IMR-90 (cell line): ENCODE results near the gene PAPSS2. TPM values are rescaled to one million over a fixed set of nuclear protein-coding genes. Genes with fewer than 3 reads are reported as not detected.

Experiments used
- ATAC-seq: fragments of 200-7000 bp; cut with Tn5 transposase; 2 replicates; pipeline ENCODE4 v1.9.1; 2020; ENCODE audit warnings: low read depth, mild to moderate bottlenecking, moderate library complexity
- BruUV-seq: library from RNA; stranded (reverse); fragments of 400-500 nt; replicated peaks from 2 replicates; lab custom pipeline; 2021; lab: Mats Ljungman, UMichigan
- CTCF ChIA-PET: fragments of 300-600 bp; formaldehyde crosslinking; extraction: SDS; loops from one replicate; lab custom pipeline; 2021; ENCODE audit warnings: antibody characterized with exemption; lab: Yijun Ruan, JAX
- POLR2A ChIA-PET: fragments of 300-600 bp; sonication (Branson Sonifier 250); formaldehyde crosslinking; loops from one replicate; lab custom pipeline; 2022; ENCODE audit warnings: antibody characterized with exemption; ENCODE audit not compliant: unreplicated experiment; lab: Charles Lee
- DNase-seq: peaks from one replicate; pipeline ENCODE4 v3.0.0; 2013
- H2AFZ ChIP-seq: replicated peaks from 2 replicates; pipeline ENCODE3; 2013; ENCODE audit warnings: low read length, mild to moderate bottlenecking; ENCODE audit not compliant: poor library complexity
- H2AK5ac ChIP-seq: 2 replicates; pipeline ENCODE4 v1.6.1; 2013; ENCODE audit warnings: low read depth, low read length, inconsistent platforms
- H2AK9ac ChIP-seq: replicated peaks from 2 replicates; pipeline ENCODE3; 2013; ENCODE audit warnings: mild to moderate bottlenecking, low read depth, low read length, moderate library complexity; ENCODE audit not compliant: poor library complexity
- H2BK120ac ChIP-seq: 2 replicates; pipeline ENCODE4 v1.6.1; 2013; ENCODE audit warnings: low read depth, low read length, inconsistent platforms
- H2BK15ac ChIP-seq: 3 replicates; pipeline ENCODE4 v1.6.1; 2013; ENCODE audit warnings: low read depth, low read length, inconsistent platforms
- H2BK20ac ChIP-seq: 2 replicates; pipeline ENCODE4 v1.6.1; 2013; ENCODE audit warnings: low read depth, mild to moderate bottlenecking, inconsistent platforms, low read length, moderate library complexity
- H2BK5ac ChIP-seq: 2 replicates; pipeline ENCODE4 v1.6.1; 2013; ENCODE audit warnings: mild to moderate bottlenecking, low read depth, low read length, inconsistent platforms; ENCODE audit not compliant: poor library complexity, severe bottlenecking
- H3K14ac ChIP-seq: replicated peaks from 2 replicates; pipeline ENCODE4 v1.6.1; 2013; ENCODE audit warnings: low read depth, low read length, inconsistent platforms
- H3K18ac ChIP-seq: 2 replicates; pipeline ENCODE4 v1.6.1; 2013; ENCODE audit warnings: low read depth, low read length, control low read depth
- H3K23ac ChIP-seq: 2 replicates; pipeline ENCODE4 v1.6.1; 2013; ENCODE audit warnings: low read depth, low read length, inconsistent platforms
- H3K27ac ChIP-seq: 2 replicates; pipeline ENCODE4 v1.5.1; 2013; ENCODE audit warnings: mild to moderate bottlenecking, control low read depth, low read length; ENCODE audit not compliant: insufficient read depth
- H3K27me3 ChIP-seq: 2 replicates; pipeline ENCODE4 v1.6.1; 2013; ENCODE audit warnings: low read length; ENCODE audit not compliant: control insufficient read depth, insufficient read depth
- H3K36me3 ChIP-seq: 2 replicates; pipeline ENCODE4 v1.6.1; 2013; ENCODE audit warnings: low read length, mixed read lengths; ENCODE audit not compliant: control insufficient read depth, insufficient read depth
- H3K4ac ChIP-seq: 2 replicates; pipeline ENCODE4 v1.6.1; 2013; ENCODE audit warnings: low read depth, low read length, inconsistent platforms
- H3K4me1 ChIP-seq: 2 replicates; pipeline ENCODE4 v1.6.1; 2013; ENCODE audit warnings: low read length, mixed read lengths; ENCODE audit not compliant: control insufficient read depth, insufficient read depth
- H3K4me2 ChIP-seq: 2 replicates; pipeline ENCODE4 v1.6.1; 2013; ENCODE audit warnings: low read depth, mild to moderate bottlenecking, control low read depth, low read length, moderate library complexity
- H3K4me3 ChIP-seq: 2 replicates; pipeline ENCODE4 v1.5.1; 2013; ENCODE audit warnings: low read depth, mild to moderate bottlenecking, control low read depth, low read length, moderate library complexity; ENCODE audit not compliant: insufficient read depth
- H3K56ac ChIP-seq: 2 replicates; pipeline ENCODE4 v1.6.1; 2013; ENCODE audit warnings: low read length, inconsistent platforms; ENCODE audit not compliant: insufficient read depth; ENCODE audit errors: extremely low read depth
- H3K79me1 ChIP-seq, 2 experiments: 2 replicates each; pipeline ENCODE4 v1.6.1; 2013; ENCODE audit warnings: low read length in 2 of 2, inconsistent platforms in 1 of 2, low read depth in 1 of 2
- H3K9ac ChIP-seq: 2 replicates; pipeline ENCODE4 v1.6.1; 2013; ENCODE audit warnings: low read depth, low read length, control low read depth
- H3K9me1 ChIP-seq: 2 replicates; pipeline ENCODE4 v1.6.1; 2013; ENCODE audit warnings: low read length, inconsistent platforms; ENCODE audit not compliant: insufficient read depth
- H3K9me3 ChIP-seq: 2 replicates; pipeline ENCODE4 v1.6.1; 2013; ENCODE audit warnings: low read length; ENCODE audit not compliant: control insufficient read depth, insufficient read depth
- H4K20me1 ChIP-seq: 2 replicates; pipeline ENCODE4 v1.6.1; 2013; ENCODE audit warnings: low read length, inconsistent platforms; ENCODE audit not compliant: insufficient read depth
- H4K5ac ChIP-seq: 2 replicates; pipeline ENCODE4 v1.6.1; 2013; ENCODE audit warnings: mild to moderate bottlenecking, low read depth, low read length, control low read depth
- H4K8ac ChIP-seq, 2 experiments: 2 replicates each; pipeline ENCODE4 v1.6.1; 2013; ENCODE audit warnings: low read depth in 2 of 2, low read length in 2 of 2, control low read depth in 1 of 2, inconsistent platforms in 1 of 2
- H4K91ac ChIP-seq: 2 replicates; pipeline ENCODE4 v1.6.1; 2013; ENCODE audit warnings: low read depth, low read length, inconsistent platforms; ENCODE audit not compliant: insufficient read depth
- CEBPB ChIP-seq: IDR thresholded peaks from 2 replicates; pipeline ENCODE4 v1.6.1; 2012; ENCODE audit warnings: low read depth, low read length, improper control_type of control experiment
- MAZ ChIP-seq: IDR thresholded peaks from 2 replicates; pipeline ENCODE4 v1.6.1; 2012; ENCODE audit warnings: low read depth, mild to moderate bottlenecking, low read length, improper control_type of control experiment, moderate library complexity, borderline replicate concordance
- WGBS, 2 experiments: methylation state at CpG; one replicate each; pipeline versions ENCODE4 v1.1.5 to v1.1.7; 2013; ENCODE audit warnings: missing lambda C conversion rate in 2 of 2; ENCODE audit not compliant: insufficient read length in 1 of 2; ENCODE audit errors: extremely low coverage in 2 of 2; 5-methylcytosine and 5-hydroxymethylcytosine counted together
- dilution Hi-C: fragments of 300-500 bp; cut with HindIII; formaldehyde crosslinking; loops from one replicate; pipeline ENCODE4 v1.14.3; 2018; ENCODE audit warnings: low sequenced_read_pairs; ENCODE audit not compliant: unreplicated experiment
- in situ Hi-C: fragments of 300-500 bp; cut with MboI; formaldehyde crosslinking; loops from 3 replicates; pipeline ENCODE4 v1.14.3; 2019; ENCODE audit warnings: low sequenced_read_pairs, inconsistent platforms, mixed read lengths
- intact Hi-C: fragments of 100-400 bp; cut with micrococcal nuclease; formaldehyde crosslinking; loops from 2 replicates; pipeline ENCODE4 v1.10.0; 2022
- polyA plus RNA-seq, 3 experiments: library from polyadenylated mRNA; depleted of rRNA; stranded (reverse); fragments of >200 nt; gene quantifications; 2 replicates each; pipeline ENCODE4 v1.2.3, GENCODE V29; 2012; ENCODE audit warnings: low replicate concordance in 1 of 3
- total RNA-seq: library from RNA; depleted of rRNA; stranded (reverse); fragments of >200 nt; gene quantifications from 2 replicates; pipeline ENCODE4 v1.2.3, GENCODE V29; 2012

PAPSS2 gene
- total and polyA plus RNA-seq, 2 of the 4 experiments (the other 2 are of a cell fraction) = 55.0 to 63.3 TPM

DNA sequence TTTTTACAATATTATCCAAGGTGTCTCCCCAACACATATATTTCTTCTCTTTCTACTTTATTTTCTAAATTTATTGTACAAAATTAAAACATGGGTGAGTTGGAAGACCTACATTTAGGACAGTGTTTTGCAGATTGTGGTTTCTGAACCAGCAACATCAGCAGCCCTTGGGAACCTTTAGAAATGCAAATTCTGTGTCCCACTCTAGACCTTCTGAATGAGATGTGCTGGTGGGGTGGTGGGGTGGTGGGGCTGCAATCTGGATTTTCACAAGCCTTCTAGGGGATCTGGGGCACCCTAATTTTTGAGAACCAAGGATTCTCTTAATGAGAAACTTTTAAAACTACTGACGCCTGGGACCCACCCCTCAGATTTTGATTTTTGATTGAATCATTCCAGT is 7.4 kb upstream of the PAPSS2 start:
- no peak overlapping the region for H3K23ac ChIP-seq
- no peak overlapping the region for H3K4ac ChIP-seq
- H3K27me3 ChIP-seq = no peaks in the 10 kb centered on the region
- H2BK20ac ChIP-seq = no peak overlapping the region
- H3K27ac ChIP-seq = no peak overlapping the region
- H4K5ac ChIP-seq = no peak overlapping the region
- H2AK5ac ChIP-seq = no peak overlapping the region
- H3K36me3 ChIP-seq = no peaks in the 10 kb centered on the region
- H3K9me3 ChIP-seq = no peaks in the 10 kb centered on the region
- H2BK15ac ChIP-seq = no peak overlapping the region
- no peak overlapping the region for H3K56ac ChIP-seq
- H2AK9ac ChIP-seq = no peak overlapping the region
- dilution Hi-C loops (no loop called here), in situ Hi-C loops (no loop called here), intact Hi-C loops (no loop called here)
- H3K4me3 ChIP-seq = no peak overlapping the region
- H4K91ac ChIP-seq = no peak overlapping the region
- ChIA-PET POLR2A (no interaction called here), CTCF (no interaction called here)
- H4K20me1 ChIP-seq = no peaks in the 10 kb centered on the region
- TF ChIP-seq CEBPB (no peak), MAZ (no peak)
- no peaks in the 10 kb centered on the region for H3K9me1 ChIP-seq
- no peak overlapping the region for H2BK5ac ChIP-seq
- no peak overlapping the region for H3K9ac ChIP-seq
- no TSS peak for BruUV-seq
- H4K8ac ChIP-seq = no peak overlapping the region
- H3K18ac ChIP-seq = no peak overlapping the region
- H2BK120ac ChIP-seq = no peak overlapping the region
- no peak overlapping the region for H2AFZ ChIP-seq
- ATAC-seq = no peak
- H3K4me1 ChIP-seq = peaks cover 2% of the 10 kb centered on the region; the same call in 1 of the 2 replicates
- WGBS, 2 experiments = no CpG with 5 or more reads among the region's 1 CpG
- no peak overlapping the region for H3K4me2 ChIP-seq
- no peak for DNase-seq
- no peak overlapping the region for H3K14ac ChIP-seq
- no peaks in the 10 kb centered on the region for H3K79me1 ChIP-seq
